HG03108 (cell line): ENCODE data around the gene EHD4.

ENCODE experiments used
- ATAC-seq: cut with Tn5 transposase; IDR thresholded peaks from one replicate; pipeline ENCODE4 v1.9.1; 2021; ENCODE audit warnings: moderate library complexity; ENCODE audit not compliant: unreplicated experiment

The EHD4 gene

GRCh38 chr15:41972253-41973242 is at the start of gene EHD4:
Gene EHD4, minus strand, starts transcription at chr15:41972557. Its CDS starts 63 bp downstream, at chr15:41972494.
- ATAC-seq = peak; percentile 70

- ATAC-seq = no peak
These were observed 49.2 kb upstream of the EHD4 start for GRCh38 chr15:42021593-42021992.

- ATAC-seq = no peak
These were observed 48.4 kb upstream of the EHD4 start, which contains the start of gene PLA2G4E for GRCh38 chr15:42020713-42021273. Gene PLA2G4E, minus strand, starts transcription at chr15:42021042. Its CDS starts 12 bp downstream, at chr15:42021030.

GRCh38 chr15:42018306-42019224 is 46.2 kb upstream of the EHD4 start:
- ATAC-seq = no peak

- no peak for ATAC-seq
These were observed 44.6 kb upstream of the EHD4 start for GRCh38 chr15:42016971-42017370.

GRCh38 chr15:42014406-42014805 is 42.0 kb upstream of the EHD4 start:
- ATAC-seq = no peak

- ATAC-seq = no peak
These were observed 40.6 kb upstream of the EHD4 start for GRCh38 chr15:42012928-42013482.

- ATAC-seq = no peak
These were observed 39.9 kb upstream of the EHD4 start for GRCh38 chr15:42012241-42012640.

- ATAC-seq = no peak
These were observed 38.7 kb upstream of the EHD4 start for GRCh38 chr15:42011074-42011473.

- peak; percentile 46 for ATAC-seq
These were observed 38.1 kb upstream of the EHD4 start for GRCh38 chr15:42010434-42010833.

- ATAC-seq = no peak
These were observed 37.1 kb upstream of the EHD4 start for GRCh38 chr15:42009474-42009873.

- no peak for ATAC-seq
These were observed 36.7 kb upstream of the EHD4 start for GRCh38 chr15:42009022-42009421.

- ATAC-seq = no peak
These were observed 35.0 kb upstream of the EHD4 start for GRCh38 chr15:42007386-42007785.

GRCh38 chr15:42002333-42002732 is 30.0 kb upstream of the EHD4 start:
- no peak for ATAC-seq

GRCh38 chr15:42001236-42001635 is 28.9 kb upstream of the EHD4 start:
- no peak for ATAC-seq

- no peak for ATAC-seq
These were observed 27.2 kb upstream of the EHD4 start for GRCh38 chr15:41999290-42000285.

GRCh38 chr15:41997845-41998244 is 25.5 kb upstream of the EHD4 start:
- no peak for ATAC-seq

- no peak for ATAC-seq
These were observed 24.7 kb upstream of the EHD4 start for GRCh38 chr15:41996921-41997592.

GRCh38 chr15:41996376-41996775 is 24.0 kb upstream of the EHD4 start:
- ATAC-seq = no peak
